CD4-positive, alpha-beta T cell treated with Interleukin-4 for 1 hour (primary cell): Measurements from ENCODE around the gene CFAP43.

Source experiments
- DNase-seq, 2 donors: peaks; one replicate each; pipeline ENCODE4 v3.0.0-alpha.2; 2020 to 2022

CFAP43 gene, protein sequence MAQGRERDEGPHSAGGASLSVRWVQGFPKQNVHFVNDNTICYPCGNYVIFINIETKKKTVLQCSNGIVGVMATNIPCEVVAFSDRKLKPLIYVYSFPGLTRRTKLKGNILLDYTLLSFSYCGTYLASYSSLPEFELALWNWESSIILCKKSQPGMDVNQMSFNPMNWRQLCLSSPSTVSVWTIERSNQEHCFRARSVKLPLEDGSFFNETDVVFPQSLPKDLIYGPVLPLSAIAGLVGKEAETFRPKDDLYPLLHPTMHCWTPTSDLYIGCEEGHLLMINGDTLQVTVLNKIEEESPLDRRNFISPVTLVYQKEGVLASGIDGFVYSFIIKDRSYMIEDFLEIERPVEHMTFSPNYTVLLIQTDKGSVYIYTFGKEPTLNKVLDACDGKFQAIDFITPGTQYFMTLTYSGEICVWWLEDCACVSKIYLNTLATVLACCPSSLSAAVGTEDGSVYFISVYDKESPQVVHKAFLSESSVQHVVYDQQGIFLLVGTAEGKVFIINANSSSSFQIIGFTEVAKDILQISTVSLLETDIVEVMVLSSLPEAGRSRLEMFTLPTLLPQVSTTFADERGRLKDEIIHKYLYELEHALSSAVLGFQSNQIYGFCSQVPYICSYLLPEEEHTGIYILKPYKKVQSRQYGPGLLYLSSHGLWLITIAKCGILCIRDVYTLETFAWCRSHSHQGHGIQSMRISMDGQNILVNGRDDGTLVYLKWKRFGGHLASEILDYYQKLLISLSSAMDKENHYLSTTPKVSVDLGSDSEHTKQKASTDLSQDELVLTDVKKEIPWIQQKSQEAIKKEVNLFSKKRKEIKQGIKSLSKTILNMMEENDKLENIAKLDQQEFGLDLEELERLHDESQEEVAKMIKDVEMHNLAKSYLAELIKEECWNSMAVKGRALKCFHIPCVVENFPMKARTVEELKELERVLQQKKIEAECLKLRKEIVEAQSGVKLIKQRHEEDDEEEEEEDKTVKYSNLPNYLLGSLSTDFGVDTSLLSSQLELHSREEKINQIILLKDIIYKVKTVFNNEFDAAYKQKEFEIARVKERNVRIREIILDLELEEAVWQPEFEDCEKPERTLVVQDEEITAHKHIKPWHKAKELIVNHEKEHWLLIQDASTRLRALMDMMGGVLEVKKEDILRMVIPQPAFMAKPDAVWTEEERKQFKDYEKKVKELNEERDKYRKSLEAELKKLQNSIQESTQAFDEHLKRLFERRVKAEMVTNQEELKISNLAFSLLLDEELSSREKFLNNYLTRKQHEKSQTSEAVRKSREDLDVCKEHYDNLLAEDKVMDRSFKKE (N-terminal part only)

DNA sequence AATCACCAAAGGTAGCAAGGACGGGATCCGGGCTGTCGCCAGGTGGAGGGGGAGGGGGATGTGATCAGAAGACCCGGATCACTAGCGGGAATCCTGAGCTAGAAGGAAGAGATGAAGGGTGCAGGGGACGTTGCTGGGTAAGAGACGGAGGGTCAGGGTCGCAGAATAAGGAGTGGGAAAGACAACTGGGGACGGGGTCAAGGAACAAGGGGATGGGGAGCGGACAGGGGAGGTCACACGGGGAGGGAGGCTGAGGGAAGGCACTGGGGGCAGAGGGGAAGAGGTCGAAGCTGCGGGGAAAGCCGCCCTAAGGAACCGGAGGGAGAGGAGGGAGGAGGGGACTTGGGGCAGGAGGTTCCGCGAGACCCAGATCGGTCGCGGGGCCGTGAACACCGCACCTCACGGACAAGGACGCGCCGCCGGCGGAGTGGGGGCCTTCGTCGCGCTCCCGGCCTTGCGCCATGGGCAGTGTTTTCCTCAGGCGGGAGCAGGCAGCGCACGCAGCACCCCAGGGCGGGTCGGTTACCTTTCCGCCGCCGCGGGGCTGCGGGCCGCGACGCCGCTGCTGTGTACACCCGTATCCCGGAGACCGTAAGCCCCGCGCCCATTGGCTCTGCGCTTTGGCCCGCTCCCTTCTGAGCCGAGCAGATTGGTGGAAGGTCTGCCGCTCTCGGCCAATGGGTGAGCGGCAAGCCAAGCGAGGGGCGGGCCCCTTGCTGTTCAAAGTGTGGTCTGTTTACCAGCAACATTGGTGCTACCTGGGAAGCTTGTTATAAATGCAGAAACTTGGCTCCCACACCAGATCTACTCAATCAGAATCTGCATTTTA, at the start of gene CFAP43:
Gene CFAP43, minus strand, starts transcription at position 581 of the 829 bp plus-strand sequence. Its CDS starts 118 bp downstream, at position 463.
- DNase-seq = peak; percentile 98 to 99

GRCh38 chr10:104281694-104282093, 49.5 kb upstream of the CFAP43 start:
- DNase-seq = no peak

DNA sequence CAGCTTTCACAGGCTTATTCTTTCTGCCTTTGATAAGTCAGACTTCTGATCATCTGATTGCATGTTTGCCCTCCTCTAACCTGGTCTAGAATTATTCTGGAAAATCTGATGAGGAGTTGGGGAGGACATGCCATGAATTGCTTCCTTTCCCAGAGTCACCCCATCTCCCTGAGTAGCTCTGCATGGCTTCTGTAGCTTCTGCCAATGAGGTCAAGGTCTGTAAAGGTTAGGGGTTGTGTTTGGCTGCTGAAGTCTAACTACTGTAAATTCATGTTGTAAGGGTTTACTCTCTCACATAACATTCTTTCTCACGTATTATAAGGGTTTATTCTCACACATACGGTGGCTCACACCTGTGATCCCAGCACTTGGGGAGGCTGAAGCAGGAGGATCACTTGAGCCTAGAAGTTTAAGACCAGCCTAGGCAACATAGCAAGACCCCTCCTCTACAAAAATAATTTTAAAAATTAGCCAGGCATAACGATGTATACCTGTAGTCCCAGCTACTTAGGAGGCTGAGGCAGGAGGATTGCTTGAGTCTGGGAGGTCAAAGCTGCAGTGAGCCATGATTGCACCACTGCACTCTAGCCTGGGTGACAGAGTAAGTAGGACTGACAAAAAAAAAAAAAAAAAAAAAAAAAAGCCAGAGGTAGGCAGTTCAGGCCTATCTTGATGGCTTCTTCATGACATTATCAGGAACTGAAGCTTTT, 47.5 kb upstream of the CFAP43 start:
- DNase-seq = no peak

DNA sequence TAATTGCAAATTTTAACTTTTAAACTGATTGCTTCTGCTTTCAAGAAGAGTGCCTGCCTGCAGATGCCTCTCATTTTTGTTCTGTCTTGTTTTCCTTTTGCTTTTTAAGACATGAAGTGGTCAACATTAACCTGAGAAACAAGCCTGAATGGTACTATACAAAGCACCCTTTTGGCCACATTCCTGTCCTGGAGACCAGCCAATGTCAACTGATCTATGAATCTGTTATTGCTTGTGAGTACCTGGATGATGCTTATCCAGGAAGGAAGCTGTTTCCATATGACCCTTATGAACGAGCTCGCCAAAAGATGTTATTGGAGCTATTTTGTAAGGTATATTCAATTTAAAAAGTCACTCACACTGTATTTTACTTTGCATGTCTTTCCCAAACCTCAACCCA, 45.6 kb upstream of the CFAP43 start:
- no peak for DNase-seq

GRCh38 chr10:104276192-104276591, 44.0 kb upstream of the CFAP43 start:
- DNase-seq = no peak

DNA sequence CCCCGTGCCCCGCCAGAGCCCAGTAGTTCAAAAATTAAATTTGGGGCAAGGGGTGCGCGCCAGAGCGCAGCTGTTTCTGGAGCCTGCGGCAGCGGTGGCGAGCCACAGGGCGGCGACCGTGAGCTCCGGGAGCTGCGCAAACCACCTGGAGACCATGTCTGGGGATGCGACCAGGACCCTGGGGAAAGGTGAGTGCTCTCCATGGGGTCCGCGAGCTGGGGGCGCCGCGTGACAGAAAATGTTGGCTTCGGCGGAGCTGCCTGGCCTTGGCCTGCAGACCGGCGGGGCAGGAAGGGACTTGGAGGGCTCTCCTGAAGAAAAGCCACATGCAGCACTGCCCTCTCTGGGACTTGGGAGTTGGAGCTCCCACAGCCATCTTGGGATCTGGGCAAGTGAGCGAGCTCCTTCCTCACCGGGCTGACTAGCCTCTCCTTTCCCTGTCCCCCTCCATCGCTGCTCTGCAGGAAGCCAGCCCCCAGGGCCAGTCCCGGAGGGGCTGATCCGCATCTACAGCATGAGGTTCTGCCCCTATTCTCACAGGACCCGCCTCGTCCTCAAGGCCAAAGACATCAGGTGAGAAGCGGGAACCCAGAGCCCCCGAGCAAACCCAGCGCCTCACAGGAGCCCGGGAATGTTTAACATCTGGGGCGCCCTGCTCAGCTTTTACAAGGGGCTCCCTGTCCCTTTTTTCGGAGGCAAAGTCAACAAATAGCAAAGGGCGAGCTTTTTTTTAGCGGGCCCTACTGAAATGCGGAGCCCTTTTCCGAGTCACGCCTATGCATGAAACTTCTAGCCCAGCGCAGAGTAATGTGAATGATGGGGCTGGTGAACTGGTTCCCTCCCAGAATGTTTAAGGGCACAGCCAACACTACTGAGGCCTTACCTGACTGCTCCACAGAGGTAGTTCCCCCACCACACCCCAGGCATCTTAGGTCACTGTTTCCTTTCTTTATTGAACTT, 42.9 kb upstream of the CFAP43 start:
- DNase-seq = peak; percentile 31 to 37

DNA sequence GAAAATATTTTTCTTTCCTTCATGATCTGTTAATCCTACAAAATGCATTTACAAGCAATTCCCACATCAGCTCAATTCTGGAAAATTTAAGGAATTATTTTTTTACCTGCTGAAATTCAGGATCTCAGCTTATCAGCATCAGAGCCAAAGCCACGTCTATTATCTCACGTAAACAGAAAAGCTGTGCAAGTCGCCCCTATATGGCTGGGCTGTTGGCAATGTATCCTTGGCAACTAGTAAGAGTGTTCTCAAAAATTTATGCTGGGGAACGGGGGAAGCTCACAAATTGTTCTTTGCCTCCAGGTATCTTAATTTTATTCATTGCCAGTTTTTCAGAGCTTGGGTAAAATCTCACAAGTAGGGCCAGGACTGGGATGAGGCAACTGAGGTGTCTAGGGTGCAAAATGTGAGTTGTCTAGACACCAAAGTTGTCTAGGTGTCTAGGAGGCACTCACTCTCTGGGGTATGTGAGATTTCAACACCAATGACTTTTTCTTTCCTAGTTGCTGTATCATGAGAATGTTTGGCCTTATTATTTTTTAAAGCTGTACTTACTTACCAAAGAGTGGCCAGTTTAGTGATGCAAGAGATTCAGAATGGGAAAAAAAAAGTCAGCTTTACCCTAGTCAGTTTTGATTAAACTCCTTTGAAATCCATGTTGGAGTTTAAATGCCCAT, 41.9 kb upstream of the CFAP43 start:
- DNase-seq = no peak

- no peak for DNase-seq
These were observed 41.1 kb upstream of the CFAP43 start for GRCh38 chr10:104273286-104273685.

DNA sequence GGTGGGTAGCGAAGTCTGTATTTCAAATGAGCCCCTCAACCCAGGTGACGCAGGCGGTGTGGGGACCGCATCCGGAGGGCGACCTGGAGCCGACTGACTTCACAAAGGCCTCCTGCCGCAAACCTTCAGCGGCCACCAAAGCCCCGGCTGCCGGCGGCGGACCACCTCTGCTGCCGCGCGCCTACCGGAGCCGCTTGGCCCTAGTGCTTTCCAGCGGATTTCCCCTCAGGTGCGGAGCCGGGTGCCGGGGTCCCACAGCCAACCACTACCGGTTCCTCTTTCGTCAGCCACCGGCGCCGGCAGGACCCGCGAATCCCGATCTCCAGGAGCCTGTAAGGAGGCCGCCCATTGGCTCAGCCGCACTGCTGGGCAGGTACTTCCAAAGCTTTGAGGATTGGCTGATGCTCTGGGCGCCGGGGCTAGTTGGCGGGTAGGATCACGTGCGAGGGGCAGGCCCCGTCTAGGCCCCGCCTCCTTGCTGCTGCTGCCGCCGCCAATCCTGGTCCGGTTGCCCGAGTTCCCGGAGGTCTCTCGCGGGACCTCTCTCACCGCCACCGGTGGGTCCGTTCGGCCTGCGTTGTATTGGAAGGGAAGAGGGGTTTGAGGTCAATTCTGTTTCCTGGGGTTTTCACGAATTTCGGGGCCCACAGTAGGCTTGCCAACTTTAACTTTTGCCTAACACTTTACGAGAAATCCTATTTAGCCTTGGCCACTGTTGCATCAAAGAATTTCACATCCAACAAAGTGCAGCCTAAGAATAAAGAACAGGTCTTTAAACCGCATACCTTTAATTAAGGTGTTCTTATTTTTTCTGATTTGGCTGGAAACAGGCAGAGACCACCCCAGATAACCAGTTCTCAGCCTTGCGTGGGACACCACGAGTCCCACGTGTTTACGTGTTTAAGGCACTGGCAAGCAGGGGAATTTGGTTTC, 36.8 kb upstream of the CFAP43 start, which contains the start of gene GSTO2:
Gene GSTO2, plus strand, starts transcription at position 472 of the 933 bp plus-strand sequence. CDS start 5,732 bp downstream, outside the sequence.
- DNase-seq = peak; percentile 99

DNA sequence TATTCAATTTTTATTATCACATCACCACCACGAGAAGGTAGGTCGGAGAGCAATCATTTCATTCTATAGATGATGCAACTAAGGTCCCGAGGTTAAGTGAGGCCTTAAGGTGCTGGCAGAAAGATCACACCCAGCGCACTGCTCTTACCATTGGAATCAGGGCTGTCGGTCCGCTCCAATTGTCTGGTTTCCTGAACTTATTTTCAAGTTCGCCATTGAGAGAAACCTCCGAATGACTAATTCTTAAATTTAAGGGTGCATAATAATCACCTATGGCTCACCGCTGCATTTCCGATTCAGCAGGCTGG, 36.2 kb upstream of the CFAP43 start:
- DNase-seq = no peak

GRCh38 chr10:104267721-104268404, 35.7 kb upstream of the CFAP43 start:
- DNase-seq = no peak

GRCh38 chr10:104264783-104265182, 32.6 kb upstream of the CFAP43 start:
- DNase-seq = no peak

DNA sequence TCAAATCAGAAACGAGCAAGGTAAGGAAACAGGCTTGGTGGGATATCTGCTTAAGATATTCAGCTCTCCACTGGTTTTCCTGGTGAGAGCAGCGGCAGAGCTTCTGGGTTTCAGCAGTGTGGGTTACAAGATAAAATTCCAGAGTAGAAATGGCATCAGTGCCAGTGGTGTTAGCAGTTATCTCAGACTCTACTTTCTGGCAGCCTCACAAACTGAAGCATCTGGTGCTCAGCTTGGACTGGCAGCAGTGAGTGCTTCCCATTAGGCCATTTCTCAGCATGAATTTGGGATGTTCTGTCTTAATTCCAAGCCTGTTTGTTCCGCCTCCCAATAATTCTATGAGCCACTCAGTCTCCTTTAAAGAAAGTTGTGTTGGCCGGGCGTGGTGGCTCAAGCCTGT, 29.9 kb upstream of the CFAP43 start:
- no peak for DNase-seq

GRCh38 chr10:104260775-104261115, 28.6 kb upstream of the CFAP43 start:
- no peak for DNase-seq

DNA sequence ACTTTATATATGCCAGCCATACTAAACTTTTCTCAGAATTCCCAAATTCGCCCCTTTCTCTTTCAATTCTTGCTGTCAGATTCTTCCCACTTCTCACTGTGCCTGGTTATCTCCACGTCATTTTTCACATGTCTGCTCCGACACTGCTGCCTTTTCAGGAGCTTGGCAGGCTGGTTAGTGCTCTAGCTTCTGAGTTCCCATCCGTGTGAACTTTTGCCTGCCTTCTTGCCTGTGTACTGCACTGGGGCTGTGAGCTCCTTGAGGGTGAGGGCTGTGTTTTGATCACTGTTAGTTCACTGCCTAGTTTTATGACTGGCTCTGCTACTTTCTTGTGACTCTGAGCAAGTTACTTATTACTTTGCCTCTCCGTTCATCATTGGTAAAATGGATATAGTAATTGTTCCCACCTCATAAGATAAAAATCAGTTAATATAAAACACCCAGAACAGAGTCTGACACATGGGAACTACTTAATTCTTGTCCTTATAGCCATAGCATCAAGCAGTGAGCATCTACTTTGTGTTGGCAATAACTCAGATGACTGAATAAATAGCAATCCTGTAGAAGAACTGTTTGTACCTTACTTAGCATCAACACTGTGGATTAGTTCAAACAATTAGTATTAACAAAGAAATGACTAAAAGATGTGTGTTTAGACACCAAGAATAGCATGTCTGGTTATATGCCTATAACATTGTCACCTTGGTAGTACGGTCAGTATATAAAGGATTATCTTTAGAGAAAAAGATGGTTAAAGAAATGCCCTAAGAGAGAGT, 28.0 kb upstream of the CFAP43 start:
- no peak for DNase-seq

GRCh38 chr10:104259456-104259855, 27.3 kb upstream of the CFAP43 start:
- DNase-seq = no peak

DNA sequence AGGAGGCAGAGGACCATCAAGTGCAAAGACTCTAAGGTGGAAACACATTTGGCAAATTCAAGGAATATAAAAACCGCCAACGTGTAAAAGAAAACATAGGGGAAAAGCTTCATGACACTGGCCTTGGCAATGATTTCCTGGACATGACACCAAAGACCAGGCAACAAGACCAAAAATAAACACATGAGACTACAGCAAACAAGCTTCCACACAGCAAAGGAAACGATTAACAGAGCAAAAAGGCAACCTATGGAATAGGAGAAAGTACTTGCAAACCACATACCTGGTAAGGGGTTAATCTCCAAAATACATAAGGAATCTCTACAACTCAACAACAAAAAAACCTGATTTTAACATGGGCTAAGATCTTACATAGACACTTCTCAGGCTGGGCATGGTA, 26.0 kb upstream of the CFAP43 start:
- DNase-seq = no peak
